NCI-H82 treated with DMSO at 0.1 percent for 48 hours (cell line): Measurements from ENCODE around the gene NUP214.
"Not testable (repeated sequence)": the region's sequence is repeated elsewhere in the genome, so short reads cannot be mapped to it uniquely, and the experiment has no call there.

Experiments used
- DNase-seq: peaks from one replicate; lab custom pipeline; 2025; ENCODE audit not compliant: unreplicated experiment; lab: John Stamatoyannopoulos, UW

The NUP214 gene

DNA sequence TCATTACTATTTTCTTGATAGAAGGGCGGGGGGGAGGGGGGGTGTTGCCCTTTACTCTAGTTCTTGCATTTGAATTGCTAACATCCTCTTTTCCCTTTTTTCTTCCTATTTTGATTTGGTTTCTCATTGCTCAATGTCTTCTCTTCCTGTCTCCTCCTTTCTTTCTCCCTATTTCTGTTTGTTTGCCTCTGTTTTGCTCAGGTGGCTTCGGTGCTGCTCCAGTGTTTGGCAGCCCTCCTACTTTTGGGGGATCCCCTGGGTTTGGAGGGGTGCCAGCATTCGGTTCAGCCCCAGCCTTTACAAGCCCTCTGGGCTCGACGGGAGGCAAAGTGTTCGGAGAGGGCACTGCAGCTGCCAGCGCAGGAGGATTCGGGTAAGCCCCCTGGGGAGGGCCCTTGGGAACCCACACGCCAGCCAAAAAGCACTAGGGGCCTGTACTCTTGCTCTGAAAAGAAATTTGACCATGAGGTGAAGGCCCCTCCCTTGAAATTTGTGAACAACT lies 102.6 kb downstream of the NUP214 start:
- DNase-seq = no peak

DNA sequence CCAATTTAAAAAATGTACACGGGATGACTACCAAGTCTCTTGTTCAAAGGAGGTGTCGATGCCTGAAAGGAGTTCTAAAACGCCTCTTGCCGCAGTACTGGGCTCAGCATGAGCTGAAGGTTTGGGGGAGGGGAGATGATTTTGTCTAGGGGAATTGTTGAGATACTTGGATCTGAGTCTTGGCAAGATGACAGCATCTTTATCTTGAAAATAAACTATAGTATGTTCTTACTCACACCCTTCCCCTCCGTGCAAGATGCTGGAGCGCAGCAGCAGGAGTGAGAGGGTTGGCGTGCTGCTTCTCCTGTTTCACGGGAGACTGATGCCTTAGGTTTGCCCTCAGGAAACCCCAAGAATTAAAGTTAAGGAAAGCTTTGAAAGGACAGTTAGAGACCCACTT lies 103.6 kb downstream of the NUP214 start:
- DNase-seq = no peak

DNA sequence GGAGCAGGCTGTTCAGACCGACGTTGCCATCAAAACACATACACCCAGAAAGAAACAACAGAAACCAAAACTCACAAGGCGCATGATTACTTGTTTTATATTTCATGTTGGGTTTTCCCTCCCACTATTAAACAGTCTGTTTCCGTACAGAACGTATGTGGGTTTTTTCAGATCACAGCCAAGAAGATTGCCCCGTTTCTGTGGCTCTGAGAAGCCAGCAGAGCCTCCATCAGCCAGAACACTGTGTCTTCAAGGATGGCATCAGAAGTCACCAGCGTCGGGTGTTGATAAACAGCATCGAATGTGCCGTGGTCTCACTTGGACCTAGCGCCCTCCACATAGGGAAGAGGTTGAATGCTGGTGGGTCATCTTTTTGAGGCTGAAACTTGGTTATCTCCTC lies 108.2 kb downstream of the NUP214 start:
- no peak for DNase-seq

DNA sequence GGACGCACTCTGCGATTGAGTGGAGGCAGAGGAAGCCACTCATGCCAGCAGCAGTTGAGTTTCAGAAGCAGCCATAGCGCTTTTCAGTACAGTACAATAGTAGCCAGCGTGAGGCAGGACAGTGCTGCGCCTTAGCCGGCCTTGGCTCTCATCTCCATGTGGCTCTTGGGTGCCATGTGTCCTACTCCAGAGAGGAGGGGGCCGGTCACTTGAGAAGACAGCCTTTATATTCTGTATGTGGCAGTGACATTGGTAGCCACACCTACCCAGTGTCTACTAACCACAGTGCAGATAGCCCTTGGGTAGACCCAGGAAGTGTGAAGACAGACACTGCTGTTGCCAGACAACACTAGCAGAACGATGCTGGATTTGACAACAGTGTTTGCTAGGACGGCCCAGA lies 108.6 kb downstream of the NUP214 start:
- no peak for DNase-seq

DNA sequence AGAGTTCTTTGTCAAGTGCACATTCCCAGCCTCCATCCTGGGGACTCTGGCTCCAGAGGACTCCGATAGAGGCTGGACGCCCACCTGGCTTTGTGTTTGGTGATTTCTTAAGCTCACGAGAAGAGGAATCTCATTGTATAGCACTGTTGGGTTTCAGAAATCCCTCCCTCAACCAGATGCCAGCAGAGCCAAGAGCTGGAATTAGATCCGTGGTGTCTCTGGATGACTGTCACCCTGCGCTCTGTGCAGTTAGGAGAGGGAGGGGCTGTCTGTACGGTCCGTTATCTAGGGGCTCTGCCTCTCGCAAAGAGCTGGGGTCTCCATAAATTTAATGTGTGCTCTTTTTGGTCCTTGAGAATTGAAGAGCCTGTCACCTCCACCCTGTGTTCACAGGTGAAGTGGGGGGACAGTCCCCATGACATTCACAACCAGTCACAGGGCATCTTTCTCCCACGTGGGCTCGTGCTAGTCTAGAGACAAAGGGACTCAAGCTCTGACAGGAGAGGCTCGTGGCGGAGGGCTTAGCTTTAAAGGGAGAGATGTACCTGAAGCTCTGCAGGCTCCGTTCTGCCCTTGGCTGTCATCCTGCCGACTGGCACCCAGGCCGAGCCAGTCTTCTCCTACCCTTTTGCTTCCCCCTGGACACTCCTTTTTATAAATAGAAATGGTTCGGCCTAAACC lies 109.6 kb downstream of the NUP214 start:
- no peak for DNase-seq

DNA sequence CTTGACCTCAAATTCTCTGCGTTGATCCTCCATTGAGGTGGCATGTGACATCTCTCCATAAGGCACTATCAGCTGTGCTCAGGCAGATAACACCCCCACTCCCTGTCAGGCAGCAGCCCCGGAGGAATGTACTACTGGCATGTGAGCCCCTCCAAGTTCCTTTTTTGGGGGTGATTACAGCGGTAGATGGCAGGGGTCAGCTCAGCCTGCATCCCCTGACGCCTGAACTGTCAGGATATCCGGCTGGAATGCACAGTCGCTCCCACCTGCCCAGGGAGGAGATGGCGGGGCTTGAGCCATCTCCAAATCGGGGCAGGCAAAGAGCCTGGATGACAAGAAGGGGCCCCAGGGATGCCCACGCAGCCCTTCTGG lies 110.1 kb downstream of the NUP214 start:
- no peak for DNase-seq

DNA sequence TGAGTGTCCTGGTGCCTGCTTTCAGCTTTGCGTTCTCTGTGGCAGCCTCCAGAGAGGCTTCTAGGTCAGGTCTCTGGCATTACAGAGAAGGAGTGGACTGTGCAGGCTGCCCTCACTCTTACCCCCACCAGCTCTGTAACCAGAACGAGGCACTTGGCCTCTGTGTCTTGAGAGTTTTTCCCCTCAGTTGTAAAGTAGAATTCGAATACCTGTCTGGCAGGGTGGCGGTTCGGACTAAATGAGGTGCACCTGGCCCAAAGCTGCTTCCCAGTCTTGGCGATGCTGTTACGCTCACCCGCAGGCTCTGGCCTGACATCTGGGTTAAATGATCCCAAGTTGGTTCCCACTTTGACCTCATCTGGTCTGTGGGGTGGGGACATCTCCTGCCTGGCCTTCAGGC lies 110.8 kb downstream of the NUP214 start:
- DNase-seq = no peak

DNA sequence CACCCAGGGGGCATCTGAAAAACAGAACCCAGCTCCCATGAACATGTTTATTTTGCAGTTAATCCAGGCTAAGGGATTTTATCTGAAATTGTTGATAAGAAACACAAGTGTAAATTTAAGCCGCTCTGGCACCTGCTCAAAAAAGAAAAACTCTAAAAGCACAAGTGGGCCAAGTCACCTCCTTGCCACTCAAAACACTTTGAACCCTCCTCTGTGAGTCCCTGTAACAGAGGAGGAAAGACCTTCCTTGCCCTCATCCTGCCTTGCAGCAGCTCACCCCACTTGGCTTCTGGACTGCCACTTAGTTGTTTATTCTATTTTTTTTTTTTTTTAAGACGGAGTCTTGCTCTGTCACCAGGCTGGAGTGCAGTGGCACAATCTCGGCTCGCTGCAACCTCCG lies 111.4 kb downstream of the NUP214 start:
- no peak for DNase-seq

DNA sequence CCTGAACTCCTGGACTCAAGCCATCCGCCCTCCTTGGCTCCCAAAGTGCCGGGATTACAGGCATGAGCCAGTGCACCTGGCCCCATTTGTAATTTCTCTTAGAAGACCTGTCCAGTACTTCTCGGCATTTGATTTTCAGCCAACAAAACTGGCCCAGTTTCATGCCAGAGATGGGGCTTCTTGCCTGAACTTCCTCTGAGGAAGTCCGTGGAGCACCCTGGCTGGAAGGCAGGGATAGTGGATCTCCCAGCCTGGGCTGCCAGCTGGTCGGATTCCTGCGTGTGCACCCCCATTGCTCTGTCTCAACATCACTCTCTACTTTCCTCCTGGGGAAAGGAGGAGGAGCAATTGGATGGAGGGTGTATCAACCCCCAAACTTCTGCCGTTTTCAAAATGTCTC lies 111.9 kb downstream of the NUP214 start:
- DNase-seq = no peak

DNA sequence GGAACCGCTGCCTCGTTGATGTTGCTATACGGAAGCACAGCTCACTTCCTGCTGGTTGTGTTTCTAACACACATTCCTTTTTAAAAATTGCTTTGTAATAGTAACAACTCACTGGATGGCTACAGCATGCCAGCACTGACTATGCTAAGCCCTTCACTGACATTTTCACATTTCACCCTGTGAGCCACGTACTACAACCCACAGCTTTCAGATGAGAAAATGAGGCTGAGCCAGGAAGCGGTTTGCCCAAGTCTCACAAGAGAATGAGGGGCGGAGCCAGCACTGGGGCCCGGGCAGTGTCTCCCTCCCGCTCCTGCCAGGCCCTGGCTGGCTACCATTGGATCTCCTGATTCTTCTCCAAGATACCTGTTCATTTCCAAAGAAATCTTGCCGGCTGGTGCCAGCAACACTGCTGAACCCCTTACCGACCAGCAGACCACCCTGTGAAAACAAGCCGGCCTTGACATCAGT lies 112.6 kb downstream of the NUP214 start:
- no peak for DNase-seq

DNA sequence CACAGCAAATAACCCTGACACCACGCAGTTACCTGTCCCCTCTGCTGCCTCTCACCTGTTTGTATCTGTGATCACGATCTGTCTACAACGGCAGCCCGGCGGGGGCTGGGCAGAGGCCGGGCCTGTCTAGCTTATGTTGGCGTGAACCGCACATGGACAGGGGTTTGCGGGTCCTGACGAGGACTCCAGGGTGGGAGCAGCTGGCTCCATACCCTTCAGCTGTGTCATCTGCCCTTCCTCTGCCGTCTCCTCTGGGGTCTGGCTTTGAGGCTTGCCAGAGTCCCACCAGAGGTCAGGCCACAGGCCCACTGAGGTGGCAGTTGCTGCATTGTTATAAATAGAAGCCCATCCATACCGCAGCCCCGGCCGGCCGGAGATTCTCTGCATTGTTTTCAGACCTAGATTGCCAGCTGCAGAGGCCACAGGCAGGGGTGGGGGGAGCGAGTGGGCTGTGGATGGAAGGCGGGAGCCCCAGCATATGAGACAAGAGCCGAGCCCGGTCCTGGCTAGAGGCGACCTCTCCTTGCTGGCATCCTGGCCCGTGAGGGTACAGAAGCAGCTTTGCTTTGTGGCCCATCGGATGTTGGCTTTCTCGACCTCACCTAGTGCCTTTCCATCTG lies 113.1 kb downstream of the NUP214 start:
- DNase-seq = no peak

DNA sequence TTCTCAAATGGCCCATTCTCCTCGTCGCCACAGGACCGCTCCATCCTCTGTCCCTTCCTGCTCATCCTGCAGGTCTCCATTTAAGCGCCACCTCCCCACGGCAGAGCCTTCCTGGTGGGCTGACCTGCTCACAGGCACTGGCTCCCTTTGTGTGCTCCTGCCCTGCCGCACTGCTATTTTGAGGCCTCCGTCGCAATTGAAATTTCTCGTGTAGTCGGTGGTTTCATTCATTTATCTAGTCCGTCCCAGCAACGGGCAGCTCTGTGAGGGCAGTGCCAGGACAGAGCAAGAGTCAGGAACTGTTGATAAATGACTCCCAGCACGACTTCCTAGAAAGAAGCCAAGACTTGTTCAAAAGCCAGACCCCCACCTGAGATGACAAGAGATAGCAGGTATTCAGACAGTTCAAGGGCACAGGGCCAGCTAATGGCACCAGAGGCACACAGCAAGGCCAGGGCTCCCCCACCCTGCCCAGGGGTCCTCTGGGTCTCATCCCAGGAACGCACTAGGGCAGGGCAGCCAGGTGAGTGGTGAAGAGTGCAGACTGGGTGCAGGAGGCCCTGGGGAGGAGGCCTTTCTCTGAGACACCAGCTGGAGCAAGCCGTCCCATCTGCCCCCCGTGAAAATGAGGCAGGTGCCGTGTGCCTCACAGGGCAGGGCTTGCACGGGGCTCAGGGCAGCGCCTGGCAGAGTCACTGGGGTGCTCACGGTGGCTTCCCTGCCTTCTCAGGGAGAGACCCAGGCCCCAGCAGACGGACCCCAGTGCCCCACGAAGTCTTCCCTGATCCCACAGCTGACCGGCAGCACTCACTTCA lies 114.0 kb downstream of the NUP214 start:
- DNase-seq = no peak

DNA sequence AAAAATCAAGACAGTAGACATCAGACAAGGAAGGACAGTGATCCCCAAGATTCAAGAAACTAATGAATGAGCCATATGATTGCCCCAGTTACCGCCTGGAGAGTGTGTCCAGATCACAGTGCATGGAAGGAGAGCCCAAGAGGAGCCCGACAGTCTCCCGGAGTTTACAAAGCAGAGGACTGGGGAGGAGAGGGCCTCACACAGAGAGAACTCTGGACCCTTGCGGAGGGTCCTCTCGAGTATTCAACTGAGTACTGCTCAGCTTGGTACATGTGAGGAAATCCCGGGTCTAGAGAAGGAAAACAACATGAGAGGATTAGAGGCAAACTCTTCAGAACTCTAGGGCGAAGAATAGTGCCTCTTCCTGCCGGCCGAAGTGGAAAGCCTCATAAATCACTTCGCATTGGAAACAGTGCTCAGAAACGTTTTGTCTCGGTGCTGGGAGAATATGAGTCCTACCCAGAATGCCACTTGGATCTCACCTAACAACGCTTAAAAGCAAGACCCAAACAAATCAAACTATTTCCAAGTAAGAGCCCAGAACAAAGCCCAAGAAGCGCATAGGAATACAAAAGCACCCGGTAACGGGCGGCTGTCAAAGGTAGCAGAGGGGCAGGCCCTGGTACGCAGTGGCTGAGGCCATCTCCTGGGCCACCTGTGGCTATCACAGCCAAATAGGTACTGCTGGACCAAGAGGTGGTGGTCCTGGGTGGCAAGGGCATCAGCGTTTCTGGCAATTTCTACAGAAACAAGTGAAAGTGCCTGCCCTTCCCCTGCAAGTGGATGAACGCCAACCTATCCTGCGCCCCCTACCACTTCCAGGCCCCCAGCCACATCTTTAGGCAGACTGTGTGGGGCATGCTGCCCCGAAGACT lies 114.9 kb downstream of the NUP214 start:
- DNase-seq = no peak

DNA sequence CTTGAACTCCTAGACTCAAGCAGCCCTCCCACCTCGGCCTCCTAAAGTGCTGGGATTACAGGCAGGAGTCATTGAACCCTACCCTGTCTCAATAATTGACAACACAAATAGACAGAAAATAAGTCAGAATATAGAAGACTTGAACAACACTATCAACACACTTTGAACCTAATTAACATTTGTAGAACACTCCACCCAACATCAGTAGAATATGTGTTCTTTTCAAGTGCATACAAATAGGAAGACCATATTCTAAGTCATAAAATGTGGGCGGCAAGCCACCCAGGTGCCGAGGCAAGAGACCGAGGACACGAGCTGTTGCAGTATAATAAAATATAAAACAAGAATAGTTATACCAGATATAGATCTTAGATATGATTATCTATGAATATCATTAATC lies 118.9 kb downstream of the NUP214 start:
- DNase-seq = not testable (repeated sequence)

DNA sequence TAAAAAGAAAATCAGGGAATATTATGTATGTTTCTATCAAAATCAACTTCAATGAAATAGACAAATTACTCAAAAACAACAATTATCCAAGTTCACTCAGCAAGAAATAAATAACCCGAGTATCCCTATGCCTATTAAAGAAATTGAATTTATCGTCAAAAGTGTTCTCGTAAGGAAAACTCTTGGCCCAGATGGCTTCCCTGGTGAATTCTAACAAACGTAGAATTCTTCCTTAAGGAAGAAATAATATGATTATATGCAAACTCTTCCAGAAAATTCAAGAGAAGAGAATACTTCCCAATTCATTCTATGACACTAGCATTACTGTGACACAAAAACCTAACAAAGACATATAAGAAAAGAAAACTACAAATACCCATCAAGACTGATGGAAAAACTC lies 121.2 kb downstream of the NUP214 start:
- no peak for DNase-seq

DNA sequence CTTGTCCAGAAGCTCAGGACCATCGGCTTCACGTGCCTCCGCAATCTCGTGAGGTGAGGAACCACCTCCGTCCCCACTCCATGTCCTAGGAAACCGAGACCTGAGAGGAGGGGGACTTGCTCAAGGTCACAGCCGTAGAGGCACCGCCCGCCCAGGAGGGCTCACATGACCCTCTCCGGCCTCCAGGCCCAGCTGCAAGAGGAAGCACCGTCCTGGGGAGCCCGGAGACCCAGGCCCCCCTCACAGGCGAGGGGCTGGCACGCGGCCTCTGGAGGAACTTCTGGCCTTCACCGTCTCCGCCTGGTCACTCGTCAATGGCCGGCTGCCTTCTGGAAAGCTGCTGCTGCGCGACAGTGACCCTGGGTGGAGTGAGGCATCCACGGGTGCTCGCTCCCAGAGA lies 126.7 kb downstream of the NUP214 start:
- DNase-seq = no peak

DNA sequence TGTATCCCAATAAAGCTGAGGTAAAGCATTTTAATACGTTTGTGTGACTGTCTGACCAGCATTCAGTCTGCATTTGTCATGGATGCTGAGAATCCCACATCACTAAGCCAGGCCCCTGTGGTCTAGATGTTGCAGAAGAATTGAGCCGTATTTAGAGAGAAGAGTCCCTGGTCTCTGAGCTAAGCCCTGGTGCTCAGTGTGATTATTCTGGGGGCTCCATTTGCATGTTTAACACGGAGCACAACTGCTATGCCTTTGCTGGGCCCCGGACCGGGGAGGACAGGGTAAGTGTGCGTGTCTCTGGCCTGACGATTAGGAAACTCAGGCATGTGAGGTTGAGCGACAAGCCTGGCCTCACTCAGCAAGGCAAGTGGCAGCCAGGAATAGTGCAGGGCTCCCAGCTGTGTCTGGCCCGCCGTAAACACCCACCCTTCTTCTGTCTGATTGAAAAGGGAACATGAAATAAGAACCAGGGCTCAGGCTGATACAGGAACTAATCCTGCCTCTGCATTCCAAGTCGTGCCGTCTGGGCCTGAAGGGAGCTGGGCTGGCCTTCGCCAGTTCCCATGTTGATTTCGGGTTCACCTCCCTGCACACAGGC lies 128.6 kb downstream of the NUP214 start:
- no peak for DNase-seq

DNA sequence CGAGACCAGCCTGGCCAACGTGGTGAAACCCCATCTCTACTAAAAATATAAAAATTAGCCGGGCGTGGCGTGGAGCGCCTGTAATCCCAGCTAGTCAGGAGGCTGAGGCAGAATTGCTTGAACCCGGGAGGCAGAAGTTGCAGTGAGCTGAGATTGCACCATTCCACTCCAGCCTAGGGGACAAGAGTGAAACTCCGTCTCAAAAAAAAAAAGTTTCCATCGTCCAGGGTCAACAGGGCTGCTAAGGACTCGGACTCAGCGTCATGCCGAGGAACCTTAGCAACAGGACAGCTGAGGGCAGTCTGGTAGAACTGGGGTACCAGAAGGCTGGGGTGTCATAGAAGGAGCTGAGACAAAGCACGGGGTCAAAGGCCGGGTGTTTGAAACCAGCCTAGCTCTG lies 129.2 kb downstream of the NUP214 start:
- no peak for DNase-seq

DNA sequence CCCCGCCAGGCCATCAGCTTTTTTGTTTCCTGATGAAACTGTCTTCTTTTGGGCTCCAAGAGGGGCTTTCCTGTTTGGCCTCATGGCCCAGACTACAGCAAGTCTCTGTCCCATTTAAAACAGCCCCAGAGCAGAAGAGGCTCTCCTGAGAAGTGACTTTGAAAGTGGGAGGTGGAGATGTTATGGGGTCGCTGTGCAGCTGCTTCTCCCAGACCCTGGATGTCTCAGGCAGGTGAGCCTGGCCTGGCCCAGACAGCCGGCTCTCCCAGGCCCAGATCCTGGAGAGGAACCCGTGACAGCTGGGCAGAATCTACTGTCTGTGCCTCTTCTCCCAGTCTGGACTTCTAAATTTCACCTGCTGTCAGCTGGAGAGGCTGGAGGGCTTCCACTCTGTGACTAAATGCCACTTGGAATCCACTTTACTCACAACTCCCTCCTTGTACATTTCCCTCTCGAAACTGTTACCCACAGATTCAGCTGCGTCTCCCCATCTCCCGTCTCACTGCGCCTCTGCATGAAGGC lies 130.4 kb downstream of the NUP214 start:
- DNase-seq = no peak

DNA sequence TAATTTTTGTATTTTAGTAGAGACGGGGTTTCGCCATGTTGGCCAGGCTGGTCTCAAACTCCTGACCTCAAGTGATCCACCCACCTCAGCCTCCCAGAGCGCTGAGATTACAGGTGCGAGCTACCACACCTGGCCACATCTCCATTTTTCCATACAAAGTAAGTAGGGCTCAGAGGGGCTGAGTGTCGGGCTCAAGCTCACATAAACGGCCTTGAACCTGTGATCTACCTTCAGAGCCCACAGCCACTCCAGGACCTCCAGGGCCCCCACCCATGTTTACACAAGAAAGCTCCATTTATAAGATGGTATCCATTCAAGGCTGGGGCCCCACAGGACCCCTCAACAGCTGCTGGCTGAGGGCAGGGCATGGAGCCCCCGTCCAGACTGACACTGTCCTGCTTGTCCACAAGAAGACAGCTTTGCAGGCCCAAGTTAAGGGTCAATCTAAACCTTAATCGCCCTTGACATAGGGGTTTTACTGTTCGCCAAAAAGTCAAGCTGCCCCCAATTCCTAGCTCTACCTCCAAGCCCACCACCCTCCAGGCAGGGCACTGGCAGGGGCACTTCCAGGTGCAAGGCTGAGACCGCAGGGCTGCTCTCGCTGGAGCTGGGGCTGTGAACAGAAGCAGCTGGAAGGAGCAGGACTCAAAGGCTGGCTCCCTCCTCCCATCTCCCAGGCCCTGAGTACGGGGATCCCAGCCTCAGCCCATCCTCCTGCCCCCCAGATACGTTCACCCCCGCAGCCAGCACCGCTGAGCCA lies 132.1 kb downstream of the NUP214 start:
- DNase-seq = no peak
